Endothelial cell of umbilical vein (primary cell): ENCODE data around the gene CPSF3.

ENCODE experiments used
- CTCF ChIP-seq, 2 donors: IDR thresholded peaks; 1 replicate in 1 of 2; 2 replicates in 1 of 2; pipeline ENCODE4 v1.5.1; 2011; ENCODE audit warnings: low read length in 2 of 2, mild to moderate bottlenecking in 2 of 2, moderate library complexity in 2 of 2, control low read depth in 1 of 2, inconsistent platforms in 1 of 2, low read depth in 1 of 2; ENCODE audit not compliant: insufficient read depth in 1 of 2; ENCODE audit errors: extremely low read depth in 1 of 2
- EZH2 ChIP-seq: IDR thresholded peaks from 2 replicates; pipeline ENCODE4 v1.6.1; 2012; ENCODE audit warnings: borderline replicate concordance, low read depth, mild to moderate bottlenecking, moderate library complexity, low read length, inconsistent platforms; ENCODE audit not compliant: severe bottlenecking
- FOS ChIP-seq: IDR thresholded peaks from 2 replicates; pipeline ENCODE4 v1.6.1; 2011; ENCODE audit warnings: mild to moderate bottlenecking, low read length, moderate library complexity, borderline replicate concordance; ENCODE audit not compliant: insufficient read depth
- GATA2 ChIP-seq: IDR thresholded peaks from 2 replicates; pipeline ENCODE4 v1.7.0; 2011; ENCODE audit warnings: low read depth, mild to moderate bottlenecking, moderate library complexity, mixed read lengths, low read length; ENCODE audit not compliant: insufficient read length, insufficient read depth
- MAX ChIP-seq: IDR thresholded peaks from 2 replicates; pipeline ENCODE4 v1.6.1; 2011; ENCODE audit not compliant: insufficient read depth, insufficient read length
- POLR2A ChIP-seq: IDR thresholded peaks from 2 replicates; pipeline ENCODE4 v1.6.1; 2012; ENCODE audit warnings: low read depth, mild to moderate bottlenecking, control low read depth, low read length
- POLR2AphosphoS5 ChIP-seq: IDR thresholded peaks from 2 replicates; pipeline ENCODE4 v1.6.1; 2012; ENCODE audit warnings: low read depth, mild to moderate bottlenecking, control low read depth, low read length, moderate library complexity; ENCODE audit not compliant: insufficient read depth

DNA sequence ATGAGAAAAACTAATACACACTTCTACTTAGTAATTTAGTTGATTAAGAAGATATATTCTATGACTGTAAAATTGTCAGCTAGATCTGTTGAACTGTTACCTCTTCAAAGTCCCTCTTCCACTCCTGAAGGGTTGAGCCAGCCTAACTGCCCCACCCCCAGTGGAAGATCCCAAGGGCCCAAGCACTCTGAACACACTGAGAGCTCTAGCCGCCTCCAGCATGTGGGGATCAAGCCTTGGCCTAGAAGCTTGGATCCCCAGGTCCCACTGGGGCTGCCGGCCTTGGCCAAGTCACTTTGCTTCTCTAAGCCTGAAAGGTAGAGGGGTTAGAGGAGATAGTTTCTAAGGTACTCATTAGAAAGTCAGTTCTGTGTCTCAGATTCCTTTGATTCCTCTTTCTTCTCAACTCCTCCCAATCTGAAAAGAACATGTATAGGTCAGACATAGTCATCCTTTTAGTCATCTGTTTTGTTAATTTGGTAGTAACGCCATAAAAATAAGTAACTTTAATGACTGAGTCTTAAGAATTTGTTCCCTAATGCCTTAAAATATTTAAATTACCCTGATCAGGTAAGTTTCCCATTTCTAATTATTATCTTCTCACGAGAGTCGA lies 5.6 kb downstream of the CPSF3 start:
- TF ChIP-seq CTCF (IDR thresholded peaks at IDR 0.05; ENCODE audit: extremely low read depth in 1 of 2, insufficient read depth in 1 of 2, low read depth in 1 of 2, low read length in 2 of 2) (no peak), POLR2AphosphoS5 (no peak), EZH2 (no peak), POLR2A (no peak), GATA2 (no peak), FOS (no peak), MAX (no peak)
